ENCODE data around the gene VPS41. TPM values are rescaled to one million over a fixed set of nuclear protein-coding genes. Genes with fewer than 3 reads are reported as not detected.

Gene VPS41
- polyA plus RNA-seq, 3 donors = 12.7 to 62.2 (median 56.7) TPM

DNA sequence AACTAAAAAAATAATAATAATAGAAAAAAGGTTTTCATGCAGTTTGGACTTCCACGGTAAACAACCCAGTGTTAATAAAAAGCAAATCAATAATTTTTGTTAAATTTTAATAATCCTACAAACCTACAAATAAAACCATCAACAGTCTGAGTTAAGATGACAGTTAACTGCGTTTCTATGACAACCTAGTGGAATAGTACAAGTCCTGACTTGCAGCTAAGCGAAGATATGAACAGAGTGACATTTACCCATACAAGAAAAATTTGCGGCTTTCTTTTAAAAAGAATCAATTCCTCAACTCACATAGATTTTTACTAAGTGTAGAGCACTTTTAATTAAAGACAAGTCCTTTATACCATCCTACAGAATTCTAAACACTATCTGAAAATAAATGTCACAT is 35.6 kb downstream of the VPS41 start:
- TF ChIP-seq, protein P1, sequence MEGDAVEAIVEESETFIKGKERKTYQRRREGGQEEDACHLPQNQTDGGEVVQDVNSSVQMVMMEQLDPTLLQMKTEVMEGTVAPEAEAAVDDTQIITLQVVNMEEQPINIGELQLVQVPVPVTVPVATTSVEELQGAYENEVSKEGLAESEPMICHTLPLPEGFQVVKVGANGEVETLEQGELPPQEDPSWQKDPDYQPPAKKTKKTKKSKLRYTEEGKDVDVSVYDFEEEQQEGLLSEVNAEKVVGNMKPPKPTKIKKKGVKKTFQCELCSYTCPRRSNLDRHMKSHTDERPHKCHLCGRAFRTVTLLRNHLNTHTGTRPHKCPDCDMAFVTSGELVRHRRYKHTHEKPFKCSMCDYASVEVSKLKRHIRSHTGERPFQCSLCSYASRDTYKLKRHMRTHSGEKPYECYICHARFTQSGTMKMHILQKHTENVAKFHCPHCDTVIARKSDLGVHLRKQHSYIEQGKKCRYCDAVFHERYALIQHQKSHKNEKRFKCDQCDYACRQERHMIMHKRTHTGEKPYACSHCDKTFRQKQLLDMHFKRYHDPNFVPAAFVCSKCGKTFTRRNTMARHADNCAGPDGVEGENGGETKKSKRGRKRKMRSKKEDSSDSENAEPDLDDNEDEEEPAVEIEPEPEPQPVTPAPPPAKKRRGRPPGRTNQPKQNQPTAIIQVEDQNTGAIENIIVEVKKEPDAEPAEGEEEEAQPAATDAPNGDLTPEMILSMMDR (IDR thresholded peaks at IDR 0.05) = no peak
- Histone ChIP-seq H3K9ac (ENCODE audit: insufficient read depth, low read length, poor library complexity, severe bottlenecking) (no peak overlapping the region), H3K9me3 (replicated peaks in 1 of 2; ENCODE audit: control insufficient read depth in 1 of 2, insufficient read depth in 1 of 2, low read length in 2 of 2) (no peaks in the 10 kb centered on the region), H3K36me3 (replicated peaks in 1 of 2; ENCODE audit: control insufficient read depth in 1 of 2, insufficient read depth in 2 of 2, low read length in 2 of 2) (peaks cover 13% of the 10 kb centered on the region in 2 donors), H2AFZ (ENCODE audit: insufficient read depth, low read depth, low read length, poor library complexity, severe bottlenecking) (no peak overlapping the region), H4K20me1 (ENCODE audit: insufficient read depth, low read length) (peaks cover 79% of the 10 kb centered on the region), H3K4me2 (replicated peaks; ENCODE audit: extremely low read depth, low read length, poor library complexity, severe bottlenecking) (no peak overlapping the region), H3K4me1 (ENCODE audit: control insufficient read depth in 1 of 2, insufficient read depth in 2 of 2, low read length in 2 of 2) (peaks cover 0 to under 1% of the 10 kb centered on the region in 2 donors), H3K27ac (ENCODE audit: low read depth in 1 of 2, low read length in 2 of 2) (no peak overlapping the region), H3K79me2 (ENCODE audit: insufficient read depth, low read length) (peaks cover 27% of the 10 kb centered on the region), H3K4me3 (replicated peaks in 1 of 3; ENCODE audit: low read depth in 2 of 3, low read length in 3 of 3) (no peak overlapping the region), H3K27me3 (ENCODE audit: control insufficient read depth in 2 of 2, insufficient read depth in 2 of 2, low read length in 2 of 2) (no peaks in the 10 kb centered on the region)
- WGBS (ENCODE audit: insufficient coverage) = 80% methylated on average over 1 of the region's 4 CpGs
- intact Hi-C loops (cut with micrococcal nuclease) = no loop called here
- H3K4me3 Mint-ChIP-seq = no peak overlapping the region
- DNase-seq = no peak
- H3K4me1 Mint-ChIP-seq = peaks cover 7% of the 10 kb centered on the region
- peaks cover 17 to 19% of the 10 kb centered on the region in 2 donors for H3K36me3 Mint-ChIP-seq
- H3K27ac Mint-ChIP-seq = peak overlapping the region in 1 of 7 donors; percentile 42
- H3K27me3 Mint-ChIP-seq (ENCODE audit: low read depth in 3 of 3) = no peaks in the 10 kb centered on the region
- H3K9me3 Mint-ChIP-seq = no peaks in the 10 kb centered on the region

DNA sequence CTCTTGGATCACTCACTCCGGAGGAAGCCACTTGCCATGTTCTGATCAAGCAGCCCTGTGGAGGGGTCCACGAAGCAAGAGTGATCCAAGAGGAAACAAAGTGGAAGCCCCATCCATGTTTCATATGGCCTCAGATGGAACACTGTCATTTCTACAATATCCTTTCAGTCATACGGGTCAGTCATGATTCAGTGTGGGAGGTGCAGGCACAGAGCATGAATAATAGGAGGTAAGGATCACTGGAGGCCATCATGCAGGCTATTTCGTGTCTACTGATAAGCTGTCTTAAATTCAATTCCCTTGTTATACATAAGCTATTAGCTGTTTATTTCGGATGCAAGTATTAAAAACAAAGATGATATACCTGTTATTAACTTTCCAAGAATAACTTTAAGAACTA is 36.8 kb downstream of the VPS41 start:
- Mint-ChIP-seq H3K36me3 (peaks cover 15 to 17% of the 10 kb centered on the region in 2 donors), H3K27ac (peak overlapping the region in 1 of 7 donors; percentile 48)

More for the DNA sequence above, 36.8 kb downstream of the VPS41 start:
- Histone ChIP-seq H3K4me2 (replicated peaks; ENCODE audit: extremely low read depth, low read length, poor library complexity, severe bottlenecking) (no peak overlapping the region), H3K9ac (ENCODE audit: insufficient read depth, low read length, poor library complexity, severe bottlenecking) (no peak overlapping the region), H3K9me3 (replicated peaks in 1 of 2; ENCODE audit: control insufficient read depth in 1 of 2, insufficient read depth in 1 of 2, low read length in 2 of 2) (no peaks in the 10 kb centered on the region), H3K79me2 (ENCODE audit: insufficient read depth, low read length) (peaks cover 15% of the 10 kb centered on the region), H4K20me1 (ENCODE audit: insufficient read depth, low read length) (peaks cover 67% of the 10 kb centered on the region), H3K4me1 (ENCODE audit: control insufficient read depth in 1 of 2, insufficient read depth in 2 of 2, low read length in 2 of 2) (no peaks in the 10 kb centered on the region), H3K4me3 (replicated peaks in 1 of 3; ENCODE audit: low read depth in 2 of 3, low read length in 3 of 3) (no peak overlapping the region), H3K36me3 (replicated peaks in 1 of 2; ENCODE audit: control insufficient read depth in 1 of 2, insufficient read depth in 2 of 2, low read length in 2 of 2) (peaks cover 23 to 25% of the 10 kb centered on the region in 2 donors), H2AFZ (ENCODE audit: insufficient read depth, low read depth, low read length, poor library complexity, severe bottlenecking) (no peak overlapping the region), H3K27ac (ENCODE audit: low read depth in 1 of 2, low read length in 2 of 2) (no peak overlapping the region), H3K27me3 (ENCODE audit: control insufficient read depth in 2 of 2, insufficient read depth in 2 of 2, low read length in 2 of 2) (no peaks in the 10 kb centered on the region)
- WGBS (ENCODE audit: insufficient coverage) = 100% methylated on average over 2 of the region's 5 CpGs
- Mint-ChIP-seq H3K4me3 (no peak overlapping the region), H3K27me3 (ENCODE audit: low read depth in 3 of 3) (no peaks in the 10 kb centered on the region), H3K9me3 (no peaks in the 10 kb centered on the region), H3K4me1 (peaks cover 2% of the 10 kb centered on the region)
- TF ChIP-seq, protein P1 (IDR thresholded peaks at IDR 0.05) = no peak
- intact Hi-C loops (cut with micrococcal nuclease) = no loop called here
- DNase-seq = no peak

Data from CD14-positive monocyte (primary cell).